ENCODE data around the gene CXCR5.

CXCR5 gene

DNA sequence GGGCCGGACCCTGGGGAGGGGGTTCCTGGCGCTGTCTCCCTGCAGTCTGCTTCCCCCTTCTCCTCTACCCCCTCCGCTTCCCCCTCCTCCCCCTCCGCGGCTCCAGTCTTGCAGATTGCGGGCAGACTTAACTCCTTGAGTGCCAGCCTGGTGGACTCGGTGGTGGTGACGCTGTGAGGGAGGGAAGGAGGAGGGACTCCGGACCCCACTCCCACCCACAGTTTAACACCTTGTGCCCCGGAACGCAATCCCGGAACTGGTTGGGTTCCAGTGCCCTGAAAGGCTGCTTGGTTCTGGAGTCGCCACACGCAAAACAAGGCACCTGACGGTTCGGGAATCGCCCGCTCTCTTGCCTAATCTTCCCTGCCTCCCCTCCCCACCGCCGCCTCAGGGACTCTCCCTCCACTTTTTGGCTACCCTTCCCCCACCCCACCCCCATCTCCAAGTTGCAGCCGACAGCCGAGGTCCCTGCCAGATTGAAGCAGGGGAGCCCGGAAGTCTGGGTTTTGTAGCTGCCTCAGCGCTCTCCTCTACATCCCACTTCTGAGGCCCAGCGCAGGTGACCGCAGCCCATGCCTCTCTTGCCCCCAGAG, 45.9 kb downstream of the CXCR5 start:
- DNase-seq, result peak; percentile 72

GRCh38 chr11:118930094-118930712, 46.5 kb downstream of the CXCR5 start:
- peak; percentile 86 for DNase-seq

DNA sequence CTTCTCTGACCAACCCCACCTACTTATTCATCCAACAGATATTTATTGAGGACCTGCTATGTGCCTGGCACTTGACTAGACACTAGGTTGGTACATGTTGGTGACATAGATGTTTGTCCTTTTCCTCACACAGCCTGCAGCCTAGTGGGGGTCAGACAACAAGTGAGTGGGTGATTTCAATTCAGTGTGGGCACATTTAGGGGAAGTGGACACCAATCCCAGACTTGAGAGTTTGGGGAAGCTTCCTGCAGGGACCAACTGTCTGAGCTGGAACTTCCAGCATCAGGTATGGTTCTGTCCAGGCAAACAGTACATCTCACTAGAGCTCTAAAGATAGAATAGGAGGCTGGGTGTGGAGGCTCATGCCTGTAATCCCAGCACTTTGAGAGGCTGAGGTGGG, 47.9 kb downstream of the CXCR5 start:
- no peak for DNase-seq

DNA sequence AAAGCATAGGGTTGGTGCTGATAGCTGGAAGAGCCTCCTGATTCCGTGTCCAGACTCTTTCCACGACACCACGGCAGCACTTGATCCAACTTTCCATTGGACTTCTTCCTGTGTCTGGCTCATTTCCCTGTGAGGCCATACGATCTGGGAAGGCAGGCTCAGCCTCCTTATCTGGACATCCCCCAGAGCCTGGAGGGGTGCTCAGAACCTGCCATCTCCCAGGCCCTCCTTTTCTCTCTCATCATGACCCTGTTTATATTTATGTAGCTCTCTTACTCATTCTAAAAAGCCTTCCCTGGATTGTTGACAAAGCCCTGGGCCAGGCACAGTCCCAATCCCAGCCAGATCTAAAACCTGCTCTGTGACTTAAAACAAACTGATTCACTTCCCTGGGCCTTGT, 49.8 kb downstream of the CXCR5 start:
- no peak for DNase-seq

- DNase-seq, result no peak
Observed at GRCh38 chr11:118935376-118935775, 51.7 kb downstream of the CXCR5 start.

DNA sequence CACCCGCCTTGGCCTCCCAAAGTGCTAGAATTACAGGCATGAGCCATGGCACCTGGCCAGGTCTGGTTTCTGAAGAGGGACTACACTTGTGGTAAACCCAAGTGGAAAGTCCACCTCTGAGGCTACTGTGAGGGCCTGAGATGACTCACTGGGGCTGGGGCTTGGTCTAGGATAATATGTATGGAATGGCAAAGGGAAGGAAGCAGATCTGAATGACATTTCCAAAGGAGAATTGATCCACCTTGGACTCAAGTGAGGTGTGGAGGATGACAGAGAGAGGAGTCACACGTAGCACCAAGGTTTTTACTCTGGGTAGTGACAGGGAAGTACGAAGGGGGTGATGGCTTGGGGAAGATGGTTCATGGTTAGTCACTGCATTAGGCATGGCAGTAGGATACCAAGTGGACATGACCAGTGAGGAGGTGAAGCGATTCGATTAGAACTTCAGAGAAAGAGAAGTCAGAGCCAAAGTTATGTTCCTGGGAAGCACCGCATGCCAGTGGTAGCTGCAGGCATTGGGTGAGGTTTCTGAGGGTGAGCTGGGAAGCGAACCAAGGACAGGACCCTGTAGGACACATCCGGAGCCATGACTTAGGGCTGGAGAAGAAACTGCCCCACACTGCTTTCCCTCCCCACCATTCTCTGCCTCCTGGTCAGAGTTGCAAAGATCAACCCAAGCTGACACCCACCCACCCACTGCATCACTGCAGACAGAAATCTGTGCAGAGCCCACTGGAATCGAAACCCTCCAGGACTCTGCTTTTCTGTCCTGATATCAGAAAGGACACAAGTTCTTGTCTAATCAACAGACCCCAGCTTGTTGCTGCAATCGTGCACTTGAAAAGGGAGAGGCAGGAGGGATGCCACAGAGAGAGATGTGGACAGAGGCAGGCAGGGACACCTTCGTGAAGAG, 55.1 kb downstream of the CXCR5 start:
- DNase-seq, result no peak

DNA sequence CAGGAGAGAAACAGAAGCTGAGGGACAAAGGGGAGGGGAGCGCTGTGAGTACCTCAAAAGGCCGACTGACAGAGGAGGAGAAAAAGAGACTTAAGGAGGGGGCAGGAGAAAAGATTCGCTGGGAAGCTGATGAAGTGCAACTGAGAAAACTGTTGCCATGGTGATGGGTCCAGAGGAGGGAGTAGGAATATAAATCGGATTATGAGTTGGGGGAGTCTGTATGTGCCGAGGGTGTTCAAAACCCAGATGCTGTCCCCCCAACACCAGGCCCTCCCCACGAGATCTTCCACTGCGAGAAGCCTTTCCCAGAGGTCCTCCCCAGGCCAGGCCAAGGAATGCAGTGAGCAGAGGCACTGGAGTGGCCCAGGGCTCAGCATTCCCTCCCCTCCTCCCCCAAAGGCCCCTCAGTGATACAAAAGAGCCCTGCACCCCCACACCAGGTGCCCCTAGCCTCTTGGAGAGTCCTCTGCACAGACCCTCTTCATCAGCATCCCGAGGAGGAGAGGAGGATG, 55.8 kb downstream of the CXCR5 start:
- DNase-seq, result no peak

- DNase-seq, result peak; percentile 65
Observed at GRCh38 chr11:118939953-118940598, 56.4 kb downstream of the CXCR5 start.

DNA sequence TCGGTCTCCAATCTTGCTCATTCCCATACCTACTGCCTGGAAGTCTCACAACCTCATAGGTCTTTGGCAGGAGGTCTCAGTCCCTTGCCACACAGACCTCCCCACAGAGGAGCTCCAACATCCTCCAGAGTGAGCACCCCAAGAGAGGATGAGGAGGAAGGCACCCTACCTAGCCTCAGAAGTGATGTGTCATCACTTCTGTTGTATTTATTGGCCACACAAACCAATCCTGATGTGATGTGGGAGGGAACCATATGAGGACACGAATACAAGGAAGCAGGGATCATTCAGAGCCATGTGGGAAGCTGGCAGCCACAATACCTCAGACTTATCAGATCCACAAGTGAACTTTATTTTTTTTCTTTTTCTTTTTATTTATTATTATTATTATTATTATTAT, 63.4 kb downstream of the CXCR5 start:
- no peak for DNase-seq

All from activated CD4-positive, alpha-beta T cell treated with anti-CD3 and anti-CD28 coated beads, Interleukin-10, Interleukin-2, amounts not matched to agents 100 ng/mL and 50 ng/mL, durations not matched to agents 16 hours and 8 hours (primary cell).